A549 (cell line): ENCODE data around the gene NEK4.

Experiments
- BHLHE40 ChIP-seq: IDR thresholded peaks from 2 replicates; pipeline ENCODE4 v1.6.1; 2012; ENCODE audit warnings: low read depth, low read length, inconsistent platforms
- CTCF ChIP-seq: fragments of >200 bp; sonication (Bioruptor Twin); formaldehyde crosslinking; IDR thresholded peaks from 3 replicates; pipeline ENCODE4 v1.5.1; 2016
- E2F6 ChIP-seq: IDR thresholded peaks from 2 replicates; pipeline ENCODE4 v1.6.1; 2012; ENCODE audit warnings: low read depth, borderline replicate concordance
- EHF ChIP-seq: fragments of 250-450 bp; sonication (Bioruptor Pico); IDR thresholded peaks from 2 replicates; pipeline ENCODE4 v1.5.0; 2020; ENCODE audit warnings: mild to moderate bottlenecking
- JUN ChIP-seq, 2 experiments: fragments of >200 bp; sonication (Bioruptor Twin); formaldehyde crosslinking; IDR thresholded peaks; 2 replicates in 1 of 2; 3 replicates in 1 of 2; pipeline ENCODE4 v1.6.1; 2016 to 2017
- MYC ChIP-seq: IDR thresholded peaks from 2 replicates; pipeline ENCODE4 v1.6.1; 2012; ENCODE audit warnings: mild to moderate bottlenecking, inconsistent platforms, low read length, improper control_type of control experiment, borderline replicate concordance
- NR3C1 ChIP-seq: fragments of >200 bp; sonication (Bioruptor Twin); formaldehyde crosslinking; IDR thresholded peaks from 3 replicates; pipeline ENCODE4 v1.6.1; 2017
- POLR2A ChIP-seq: IDR thresholded peaks from 2 replicates; pipeline ENCODE4 v1.6.1; 2012; ENCODE audit warnings: mild to moderate bottlenecking, low read length
- RNF2 ChIP-seq: fragments of 200-600 bp; sonication (generic); IDR thresholded peaks from 2 replicates; pipeline ENCODE4 v1.6.1; 2016; ENCODE audit warnings: low read depth, mild to moderate bottlenecking, antibody characterized with exemption, moderate library complexity, borderline replicate concordance
- TF ChIP-seq, protein P1 (sequence below): fragments of 250-450 bp; sonication (Bioruptor Pico); IDR thresholded peaks from 2 replicates; pipeline ENCODE4 v1.5.0; 2021; ENCODE audit warnings: mild to moderate bottlenecking, moderate library complexity, borderline replicate concordance

DNA sequence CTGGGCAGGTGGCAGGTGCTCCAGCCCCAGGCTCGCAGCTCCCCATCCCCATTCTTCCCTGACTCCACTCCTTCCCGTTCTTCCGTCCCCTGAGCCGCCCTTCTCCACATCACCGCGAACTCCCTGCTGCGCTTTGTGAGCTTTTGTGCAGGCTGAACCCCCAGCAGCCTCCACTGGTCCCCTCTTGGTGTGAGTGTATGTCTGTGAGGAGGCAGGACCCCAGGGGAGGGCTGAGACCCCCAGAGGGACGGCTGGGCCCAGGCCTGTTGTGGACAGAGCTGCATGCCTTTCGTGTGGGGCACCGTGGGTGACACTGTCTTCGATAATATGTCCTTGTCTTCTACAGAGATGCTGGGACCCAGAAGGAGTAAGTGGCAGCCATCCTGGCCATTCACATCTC lies 16.5 kb upstream of the NEK4 start:
- TF ChIP-seq CTCF, result no peak
- TF ChIP-seq, protein P1, sequence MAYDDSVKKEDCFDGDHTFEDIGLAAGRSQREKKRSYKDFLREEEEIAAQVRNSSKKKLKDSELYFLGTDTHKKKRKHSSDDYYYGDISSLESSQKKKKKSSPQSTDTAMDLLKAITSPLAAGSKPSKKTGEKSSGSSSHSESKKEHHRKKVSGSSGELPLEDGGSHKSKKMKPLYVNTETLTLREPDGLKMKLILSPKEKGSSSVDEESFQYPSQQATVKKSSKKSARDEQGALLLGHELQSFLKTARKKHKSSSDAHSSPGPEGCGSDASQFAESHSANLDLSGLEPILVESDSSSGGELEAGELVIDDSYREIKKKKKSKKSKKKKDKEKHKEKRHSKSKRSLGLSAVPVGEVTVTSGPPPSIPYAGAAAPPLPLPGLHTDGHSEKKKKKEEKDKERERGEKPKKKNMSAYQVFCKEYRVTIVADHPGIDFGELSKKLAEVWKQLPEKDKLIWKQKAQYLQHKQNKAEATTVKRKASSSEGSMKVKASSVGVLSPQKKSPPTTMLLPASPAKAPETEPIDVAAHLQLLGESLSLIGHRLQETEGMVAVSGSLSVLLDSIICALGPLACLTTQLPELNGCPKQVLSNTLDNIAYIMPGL (CRISPR knock-in tag), result no peak
- TF ChIP-seq POLR2A, result no peak
- no peak for TF ChIP-seq EHF
- no peak for TF ChIP-seq NR3C1
- no peak for TF ChIP-seq E2F6
- no peak for TF ChIP-seq JUN (IDR thresholded peaks at IDR 0.05)
- TF ChIP-seq MYC, result no peak
- TF ChIP-seq BHLHE40, result no peak
- TF ChIP-seq RNF2, result no peak
